Measurements from ENCODE around the gene ROMO1.
"Not testable (repeated sequence)": the region's sequence is repeated elsewhere in the genome, so short reads cannot be mapped to it uniquely, and the experiment has no call there.

The ROMO1 gene

GRCh38 chr20:35731862-35732643, 32.8 kb downstream of the ROMO1 start:
- no peak for DNase-seq

GRCh38 chr20:35732644-35732982, 33.4 kb downstream of the ROMO1 start:
- no peak for DNase-seq

GRCh38 chr20:35734374-35734773, 35.2 kb downstream of the ROMO1 start:
- no peak for DNase-seq

- no peak for DNase-seq
Measured at GRCh38 chr20:35734777-35735649, 35.8 kb downstream of the ROMO1 start.

- no peak for DNase-seq
Measured at GRCh38 chr20:35735826-35736470, 36.7 kb downstream of the ROMO1 start.

GRCh38 chr20:35737865-35738333, 38.7 kb downstream of the ROMO1 start:
- DNase-seq: no peak

- DNase-seq: no peak
Measured at GRCh38 chr20:35738410-35739179, 39.4 kb downstream of the ROMO1 start.

GRCh38 chr20:35739294-35740163, 40.3 kb downstream of the ROMO1 start:
- peak; percentile 80 for DNase-seq

GRCh38 chr20:35741892-35742740, 42.9 kb downstream of the ROMO1 start, which contains the start of gene RBM39:
RBM39 (minus strand) TSS chr20:35742260; CDS start chr20:35740874, 1,386 bp downstream.
- DNase-seq: peak; percentile 100

GRCh38 chr20:35742741-35743523, 43.7 kb downstream of the ROMO1 start:
- DNase-seq: peak; percentile 77

- DNase-seq: peak; percentile 56
Measured at GRCh38 chr20:35743693-35744491, 44.7 kb downstream of the ROMO1 start.

- not testable (repeated sequence) for DNase-seq
Measured at GRCh38 chr20:35744492-35744841, 45.3 kb downstream of the ROMO1 start.

Data from hematopoietic multipotent progenitor cell treated with erythropoietin and hydrocortisone succinate and interleukin-3 and kit ligand, for 6 days (in vitro differentiated cells).